ENCODE data around the gene FLNC. TPM values are rescaled to one million over a fixed set of nuclear protein-coding genes. Genes with fewer than 3 reads are reported as not detected.

FLNC gene
- total and polyA plus RNA-seq, 2 donors (not counting 3 experiments of a cell fraction or from before 2014, with no cell fraction given), result 19.5 to 81.9 TPM

DNA sequence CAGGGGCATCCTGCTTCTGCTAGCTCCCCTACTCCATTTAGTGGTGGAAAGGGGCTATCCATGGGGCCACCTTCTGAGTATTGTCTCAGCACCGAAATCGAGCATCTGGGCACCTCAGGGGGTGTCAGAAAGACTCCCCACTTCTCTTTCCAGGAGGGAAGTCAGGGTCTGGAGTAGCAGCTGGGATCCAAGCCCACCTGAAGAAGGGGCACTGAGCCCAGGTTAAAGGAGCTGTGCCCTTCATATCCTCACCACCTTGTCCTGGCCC is 2.6 kb downstream of the FLNC start:
- Histone ChIP-seq H3K36me3 (ENCODE audit: control insufficient read depth in 2 of 2, extremely low read depth in 1 of 2, insufficient read depth in 2 of 2, low read length in 2 of 2) (peaks cover 2 to 25% of the 10 kb centered on the region in 2 experiments), H3K9ac (replicated peaks; ENCODE audit: extremely low read depth, insufficient read depth, low read length) (peak overlapping the region; percentile 67), H3K9me3 (replicated peaks; ENCODE audit: control insufficient read depth, insufficient read depth, low read length) (no peaks in the 10 kb centered on the region), H4K20me1 (replicated peaks; ENCODE audit: control insufficient read depth, extremely low read depth, insufficient read depth, low read length) (no peaks in the 10 kb centered on the region), H3K27me3 (ENCODE audit: control insufficient read depth in 2 of 2, insufficient read depth in 2 of 2, low read length in 2 of 2) (no peaks in the 10 kb centered on the region), H3K9me1 (replicated peaks; ENCODE audit: control insufficient read depth, extremely low read depth, insufficient read depth, low read length) (no peaks in the 10 kb centered on the region), H3K4me3 (replicated peaks in 1 of 3; ENCODE audit: insufficient read depth in 1 of 3, low read depth in 1 of 3, low read length in 3 of 3) (peak overlapping the region; percentile 39 to 56 (median 54)), H3K79me2 (ENCODE audit: control insufficient read depth, insufficient read depth, low read length) (peaks cover 29% of the 10 kb centered on the region), H3K4me2 (ENCODE audit: insufficient read depth, low read length) (peak overlapping the region; percentile 74), H3K27ac (ENCODE audit: insufficient read depth, low read depth, low read length) (peak overlapping the region; percentile 85), H3K4me1 (ENCODE audit: control insufficient read depth, extremely low read depth, insufficient read depth, low read length) (peaks cover 40% of the 10 kb centered on the region), H2AFZ (ENCODE audit: low read depth, low read length) (peak overlapping the region; percentile 66)
- ChIA-PET CTCF (interaction anchor here (1.2 to 4.3 kb wide), 5 partner anchors 10 to 51 kb away, joined by 4 to 48 read pairs (median 8); partner anchors contain the start of gene ATP6V1F), POLR2A (interaction anchor here (0.8 kb wide), 1 partner anchor 92 kb away, joined by 5 read pairs; no protein-coding TSS in a partner anchor)
- dilution Hi-C loops (cut with MboI; ENCODE audit: extremely low pct_ligation_motif_present, low sequenced_read_pairs), result no loop called here
- no peak for TF ChIP-seq FOS (IDR thresholded peaks at IDR 0.05; ENCODE audit: borderline replicate concordance, insufficient read depth, low read length)
- intact Hi-C loops (cut with micrococcal nuclease), result loop anchor here (1.0 to 2.0 kb wide), 2 partner anchors 29 to 42 kb away; partner anchors contain the start of genes ATP6V1F and CCDC136
- FAIRE-seq, result peak; percentile 46
- no peak for DNase-seq (ENCODE audit: low read depth, low spot score)
- BruUV-seq (replicated peaks), result no TSS peak

DNA sequence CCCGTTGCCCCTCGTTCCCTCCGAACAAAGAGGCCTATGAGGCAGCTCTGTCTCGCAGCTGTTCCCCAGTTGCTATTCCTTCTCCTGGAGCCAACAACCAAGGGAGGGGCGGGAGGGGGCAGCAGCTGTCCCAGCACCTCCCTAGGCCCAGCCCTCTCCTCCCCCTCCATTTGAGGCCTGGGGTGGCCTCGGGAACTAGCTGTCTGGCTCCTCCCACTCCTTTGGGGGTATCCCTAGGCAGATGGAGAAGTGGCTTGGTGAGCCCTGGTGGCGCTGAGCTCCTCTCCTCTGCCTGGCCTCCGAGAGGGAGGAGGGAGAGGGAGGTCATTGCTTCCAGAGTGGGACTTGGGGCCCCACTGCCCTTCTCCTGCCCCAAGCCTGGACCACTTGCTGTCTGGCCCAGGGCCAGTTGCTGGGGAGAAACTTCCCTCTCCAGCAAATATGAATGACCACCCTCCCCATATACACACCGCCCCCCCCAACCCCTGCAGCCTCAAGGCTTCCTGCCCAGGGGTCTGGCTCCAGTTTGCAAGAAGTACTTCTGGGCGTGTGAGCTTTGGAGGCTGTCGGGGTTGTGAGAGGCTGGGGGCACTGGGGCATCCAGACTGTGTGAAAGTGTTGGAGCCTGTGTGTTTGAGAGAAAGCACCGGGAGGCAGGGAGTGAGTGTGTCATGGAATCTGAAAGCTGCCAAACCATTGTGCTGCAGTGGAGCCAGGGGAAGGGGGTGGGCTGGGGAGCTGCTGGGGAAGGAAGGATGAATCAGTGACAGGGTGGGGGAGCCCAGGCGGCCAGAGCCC is 3.1 kb downstream of the FLNC start:
- Histone ChIP-seq H3K4me1 (ENCODE audit: control insufficient read depth, extremely low read depth, insufficient read depth, low read length) (peaks cover 39% of the 10 kb centered on the region), H3K4me2 (ENCODE audit: insufficient read depth, low read length) (peak overlapping the region; percentile 74), H3K27me3 (ENCODE audit: control insufficient read depth in 2 of 2, insufficient read depth in 2 of 2, low read length in 2 of 2) (no peaks in the 10 kb centered on the region), H3K9ac (replicated peaks; ENCODE audit: extremely low read depth, insufficient read depth, low read length) (peak overlapping the region; percentile 67), H3K36me3 (ENCODE audit: control insufficient read depth in 2 of 2, extremely low read depth in 1 of 2, insufficient read depth in 2 of 2, low read length in 2 of 2) (peaks cover 5 to 30% of the 10 kb centered on the region in 2 experiments), H3K9me1 (replicated peaks; ENCODE audit: control insufficient read depth, extremely low read depth, insufficient read depth, low read length) (no peaks in the 10 kb centered on the region), H2AFZ (ENCODE audit: low read depth, low read length) (no peak overlapping the region), H4K20me1 (replicated peaks; ENCODE audit: control insufficient read depth, extremely low read depth, insufficient read depth, low read length) (no peaks in the 10 kb centered on the region), H3K9me3 (replicated peaks; ENCODE audit: control insufficient read depth, insufficient read depth, low read length) (no peaks in the 10 kb centered on the region), H3K79me2 (ENCODE audit: control insufficient read depth, insufficient read depth, low read length) (peaks cover 29% of the 10 kb centered on the region), H3K27ac (ENCODE audit: insufficient read depth, low read depth, low read length) (peak overlapping the region; percentile 85), H3K4me3 (replicated peaks in 1 of 3; ENCODE audit: insufficient read depth in 1 of 3, low read depth in 1 of 3, low read length in 3 of 3) (peak overlapping the region in 2 of 3 experiments; percentile 54 to 56)
- dilution Hi-C loops (cut with MboI; ENCODE audit: extremely low pct_ligation_motif_present, low sequenced_read_pairs), result no loop called here
- DNase-seq (ENCODE audit: low read depth, low spot score) (peak; percentile 98), FAIRE-seq (peak; percentile 82)
- CTCF ChIA-PET, result interaction anchor here (0.6 to 4.3 kb wide), 10 partner anchors 9 to 225 kb away, joined by 3 to 48 read pairs (median 5); partner anchors contain the start of gene ATP6V1F
- POLR2A ChIA-PET, result interaction anchor here (0.8 to 1.4 kb wide), 2 partner anchors 9 to 92 kb away, joined by 4 to 5 read pairs; no protein-coding TSS in a partner anchor
- TF ChIP-seq EZH2 (IDR thresholded peaks at IDR 0.05; ENCODE audit: borderline replicate concordance, low read depth, low read length, severe bottlenecking) (no peak), JUN (IDR thresholded peaks at IDR 0.05; ENCODE audit: borderline replicate concordance, insufficient read depth, insufficient read length, low read depth) (no peak), FOS (IDR thresholded peaks at IDR 0.05; ENCODE audit: borderline replicate concordance, insufficient read depth, low read length) (peak; percentile 73)
- intact Hi-C loops (cut with micrococcal nuclease), result loop anchor here (1.0 to 2.0 kb wide), 2 partner anchors 29 to 43 kb away; partner anchors contain the start of genes ATP6V1F and CCDC136
- BruUV-seq (replicated peaks), result no TSS peak

Data from endothelial cell of umbilical vein (primary cell).